ENCODE measurements around the gene HHLA2.

GRCh38 chr3:108393128-108393900, 97.0 kb downstream of the HHLA2 start:
- TF ChIP-seq CTCF (optimal IDR thresholded peaks at IDR 0.05 in 1 of 3, IDR thresholded peaks at IDR 0.05 in 1 of 3, conservative IDR thresholded peaks at IDR 0.05 in 1 of 3; ENCODE audit: extremely low read depth in 1 of 3, insufficient read depth in 2 of 3, low read length in 3 of 3), result no peak
- TF ChIP-seq EZH2 (IDR thresholded peaks at IDR 0.05; ENCODE audit: low read length), result no peak

Measured in keratinocyte (primary cell).